PFSK-1 (cell line): ENCODE measurements around the gene DNAH6.

Source experiments
- FOXP2 ChIP-seq: optimal IDR thresholded peaks from 2 replicates; pipeline ENCODE3; 2011; ENCODE audit warnings: borderline replicate concordance, control low read depth, inconsistent platforms; ENCODE audit not compliant: insufficient read depth; ENCODE audit errors: extremely low read length, extremely low read depth
- POLR2AphosphoS5 ChIP-seq: IDR thresholded peaks from 2 replicates; pipeline ENCODE4 v1.6.1; 2012; ENCODE audit warnings: low read depth, mild to moderate bottlenecking, control low read depth, low read length, moderate library complexity
- REST ChIP-seq, 2 experiments: IDR thresholded peaks; 2 replicates each; pipeline versions ENCODE4 v1.6.1 to v1.8.0; 2011 to 2012; ENCODE audit warnings: low read depth in 2 of 2, low read length in 2 of 2, control low read depth in 1 of 2, inconsistent platforms in 1 of 2, mild to moderate bottlenecking in 1 of 2, moderate library complexity in 1 of 2; ENCODE audit not compliant: insufficient read depth in 1 of 2
- SIN3A ChIP-seq: IDR thresholded peaks from 2 replicates; pipeline ENCODE4 v1.6.1; 2012; ENCODE audit warnings: mild to moderate bottlenecking, low read length, moderate library complexity, borderline replicate concordance; ENCODE audit not compliant: insufficient read depth
- TAF1 ChIP-seq: IDR thresholded peaks from 2 replicates; pipeline ENCODE4 v1.6.1; 2012; ENCODE audit warnings: low read length, control low read depth, borderline replicate concordance; ENCODE audit not compliant: insufficient read depth

- TF ChIP-seq POLR2AphosphoS5 (no peak), REST (IDR thresholded peaks at IDR 0.05; ENCODE audit: insufficient read depth in 1 of 2, low read depth in 2 of 2, low read length in 2 of 2) (no peak), SIN3A (no peak), TAF1 (no peak), FOXP2 (no peak)
Measured at GRCh38 chr2:84487298-84487996, 28.9 kb upstream of the DNAH6 start.
